ENCODE data around the gene NACA. TPM values are rescaled to one million over a fixed set of nuclear protein-coding genes. Genes with fewer than 3 reads are reported as not detected.

Gene NACA
- total RNA-seq: 100 to 1,000 TPM; 419 to 868 (median 611) TPM

GRCh38 chr12:56724972-56725722 is at the start of gene NACA:
Gene NACA (minus strand): TSS chr12:56725299. CDS start chr12:56724521, 778 bp downstream.
- Histone ChIP-seq H3K9me3 (no peaks in the 10 kb centered on the region), H3K4me1 (peaks cover 40 to 51% (median 45%) of the 10 kb centered on the region in 4 donors), H3K36me3 (peaks cover 0 to 16% (median under 1%) of the 10 kb centered on the region in 4 donors), H3K27ac (peak within 1 kb of the TSS; percentile 90 to 96 (median 94)), H3K27me3 (no peaks in the 10 kb centered on the region), H3K4me3 (peak within 1 kb of the TSS; percentile 74 to 90 (median 81))
- DNase-seq (peak; percentile 88 to 100), ATAC-seq (ENCODE audit: low FRiP score in 2 of 2) (peak; percentile 97 to 98)
- TF ChIP-seq POLR2A (IDR thresholded peaks at IDR 0.05): peak; percentile 77 to 96 (median 94)
- peak in 2 of 6 experiments; percentile 15 to 22 for TF ChIP-seq CTCF (IDR thresholded peaks at IDR 0.05)
- TF ChIP-seq EP300 (IDR thresholded peaks at IDR 0.05): peak in 1 of 4 donors; percentile 79
- TF ChIP-seq POLR2AphosphoS5 (IDR thresholded peaks at IDR 0.05): peak; percentile 99
- 0 to 1% methylated on average over 35 to 46 of the region's 46 CpGs for WGBS, 2 donors

GRCh38 chr12:56773113-56773512 is 48.0 kb upstream of the NACA start:
- ATAC-seq (ENCODE audit: low FRiP score in 2 of 2) (no peak), DNase-seq (no peak)
- TF ChIP-seq EP300 (IDR thresholded peaks at IDR 0.05) (no peak), POLR2A (IDR thresholded peaks at IDR 0.05) (no peak), POLR2AphosphoS5 (IDR thresholded peaks at IDR 0.05) (no peak), CTCF (IDR thresholded peaks at IDR 0.05) (no peak)
- no peaks in the 10 kb centered on the region for H3K36me3 ChIP-seq
- H3K27ac ChIP-seq: peak overlapping the region in 2 of 4 donors; percentile 21 to 23
- no peak overlapping the region for H3K4me3 ChIP-seq
- H3K9me3 ChIP-seq: no peaks in the 10 kb centered on the region
- peaks cover 3 to 38% (median 15%) of the 10 kb centered on the region in 4 donors for H3K4me1 ChIP-seq
- 74 to 78% methylated on average over 2 of the region's 2 CpGs for WGBS, 2 donors
- H3K27me3 ChIP-seq: no peaks in the 10 kb centered on the region

GRCh38 chr12:56772625-56773024 is 47.5 kb upstream of the NACA start:
- TF ChIP-seq POLR2A (IDR thresholded peaks at IDR 0.05) (no peak), POLR2AphosphoS5 (IDR thresholded peaks at IDR 0.05) (no peak), CTCF (IDR thresholded peaks at IDR 0.05) (no peak), EP300 (IDR thresholded peaks at IDR 0.05) (no peak)
- H3K4me3 ChIP-seq: no peak overlapping the region
- peaks cover 3 to 39% (median 16%) of the 10 kb centered on the region in 4 donors for H3K4me1 ChIP-seq
- no peak for DNase-seq
- ATAC-seq (ENCODE audit: low FRiP score in 2 of 2): peak in 1 of 2 donors; percentile 70
- no peaks in the 10 kb centered on the region for H3K36me3 ChIP-seq
- H3K27ac ChIP-seq: peak overlapping the region in 1 of 4 donors; percentile 23
- WGBS, 2 donors: 46 to 69% methylated on average over 5 of the region's 5 CpGs
- H3K27me3 ChIP-seq: no peaks in the 10 kb centered on the region
- H3K9me3 ChIP-seq: no peaks in the 10 kb centered on the region

GRCh38 chr12:56769868-56770267 is 44.8 kb upstream of the NACA start:
- H3K27me3 ChIP-seq: no peaks in the 10 kb centered on the region
- no peak for ATAC-seq (ENCODE audit: low FRiP score in 2 of 2)
- peak overlapping the region; percentile 20 to 63 (median 44) for H3K27ac ChIP-seq
- H3K4me1 ChIP-seq: peaks cover 3 to 43% (median 17%) of the 10 kb centered on the region in 4 donors
- 69 to 72% methylated on average over 3 of the region's 3 CpGs for WGBS, 2 donors
- TF ChIP-seq POLR2A (IDR thresholded peaks at IDR 0.05) (no peak), CTCF (IDR thresholded peaks at IDR 0.05) (no peak), POLR2AphosphoS5 (IDR thresholded peaks at IDR 0.05) (no peak), EP300 (IDR thresholded peaks at IDR 0.05) (no peak)
- peak in 1 of 2 donors; percentile 51 for DNase-seq
- no peaks in the 10 kb centered on the region for H3K9me3 ChIP-seq
- H3K4me3 ChIP-seq: no peak overlapping the region
- H3K36me3 ChIP-seq: no peaks in the 10 kb centered on the region

Data from upper lobe of left lung (tissue), 6 donors.